Glutamatergic neuron (in vitro differentiated cells): ENCODE results near the gene RNF141. TPM values are rescaled to one million over a fixed set of nuclear protein-coding genes. Genes with fewer than 3 reads are reported as not detected.

Experiments
- DNase-seq: peaks from one replicate; pipeline ENCODE4 v3.0.0; 2022
- H3K27ac Mint-ChIP-seq: one replicate; pipeline ENCODE4 v1.8.0; 2020; ENCODE audit warnings: mild to moderate bottlenecking, mixed read lengths, inconsistent platforms; ENCODE audit not compliant: unreplicated experiment
- H3K27me3 Mint-ChIP-seq: one replicate; pipeline ENCODE4 v1.8.0; 2020; ENCODE audit warnings: mild to moderate bottlenecking, moderate library complexity, mixed read lengths, inconsistent platforms; ENCODE audit not compliant: unreplicated experiment
- H3K36me3 Mint-ChIP-seq: one replicate; pipeline ENCODE4 v1.8.0; 2020; ENCODE audit warnings: mild to moderate bottlenecking, mixed read lengths, inconsistent platforms; ENCODE audit not compliant: unreplicated experiment
- H3K4me1 Mint-ChIP-seq: one replicate; pipeline ENCODE4 v1.8.0; 2020; ENCODE audit warnings: mild to moderate bottlenecking, low read depth, mixed read lengths, inconsistent platforms; ENCODE audit not compliant: unreplicated experiment
- H3K4me3 Mint-ChIP-seq: one replicate; pipeline ENCODE4 v1.8.0; 2020; ENCODE audit warnings: mild to moderate bottlenecking, mixed read lengths, inconsistent platforms; ENCODE audit not compliant: unreplicated experiment
- H3K9me3 Mint-ChIP-seq: one replicate; pipeline ENCODE4 v1.8.0; 2020; ENCODE audit warnings: mild to moderate bottlenecking, moderate library complexity, mixed read lengths, inconsistent platforms; ENCODE audit not compliant: unreplicated experiment
- CTCF ChIP-seq: fragments of 200-600 bp; sonication (generic); IDR thresholded peaks from one replicate; pipeline ENCODE4 v1.5.0; 2021; ENCODE audit not compliant: partially characterized antibody, unreplicated experiment
- total RNA-seq: library from RNA; stranded (reverse); fragmentation: NEBNext Ultra II Directional; extraction: Animal tissue kit (Norgen Biotek cat#: 25700); gene quantifications from one replicate; pipeline ENCODE4 v1.2.1, GENCODE V29; 2021; ENCODE audit not compliant: unreplicated experiment

RNF141 gene
- total RNA-seq, 1 donor from 2014 or later, result 14.2 TPM

- no peak for DNase-seq
- Mint-ChIP-seq H3K27me3 (no peaks in the 10 kb centered on the region), H3K27ac (no peak overlapping the region), H3K9me3 (peaks cover 1% of the 10 kb centered on the region), H3K4me3 (no peak overlapping the region), H3K36me3 (no peaks in the 10 kb centered on the region), H3K4me1 (no peaks in the 10 kb centered on the region)
- TF ChIP-seq CTCF, result no peak
These were observed 43.1 kb upstream of the RNF141 start for GRCh38 chr11:10584071-10584501.

- peaks cover 4% of the 10 kb centered on the region for H3K4me1 Mint-ChIP-seq
- peaks cover 1% of the 10 kb centered on the region for H3K9me3 Mint-ChIP-seq
- H3K36me3 Mint-ChIP-seq, result no peaks in the 10 kb centered on the region
- no peaks in the 10 kb centered on the region for H3K27me3 Mint-ChIP-seq
- H3K27ac Mint-ChIP-seq, result no peak overlapping the region
- H3K4me3 Mint-ChIP-seq, result no peak overlapping the region
- TF ChIP-seq CTCF, result no peak
- no peak for DNase-seq
These were observed 40.6 kb upstream of the RNF141 start for GRCh38 chr11:10581481-10582019.

GRCh38 chr11:10580623-10581022 is 39.6 kb upstream of the RNF141 start:
- Mint-ChIP-seq H3K4me3 (no peak overlapping the region), H3K36me3 (no peaks in the 10 kb centered on the region), H3K27ac (no peak overlapping the region), H3K4me1 (peaks cover 4% of the 10 kb centered on the region), H3K27me3 (no peaks in the 10 kb centered on the region), H3K9me3 (peaks cover 1% of the 10 kb centered on the region)
- TF ChIP-seq CTCF, result no peak
- no peak for DNase-seq

GRCh38 chr11:10579700-10580099 is 38.7 kb upstream of the RNF141 start:
- Mint-ChIP-seq H3K4me1 (peaks cover 4% of the 10 kb centered on the region), H3K4me3 (no peak overlapping the region), H3K27me3 (no peaks in the 10 kb centered on the region), H3K27ac (no peak overlapping the region), H3K36me3 (no peaks in the 10 kb centered on the region), H3K9me3 (peaks cover 1% of the 10 kb centered on the region)
- TF ChIP-seq CTCF, result no peak
- DNase-seq, result no peak

- peaks cover 4% of the 10 kb centered on the region for H3K4me1 Mint-ChIP-seq
- TF ChIP-seq CTCF, result no peak
- H3K27ac Mint-ChIP-seq, result no peak overlapping the region
- no peak overlapping the region for H3K4me3 Mint-ChIP-seq
- H3K36me3 Mint-ChIP-seq, result no peaks in the 10 kb centered on the region
- peaks cover 2% of the 10 kb centered on the region for H3K9me3 Mint-ChIP-seq
- H3K27me3 Mint-ChIP-seq, result no peaks in the 10 kb centered on the region
- DNase-seq, result no peak
These were observed 35.0 kb upstream of the RNF141 start for GRCh38 chr11:10576035-10576398.
